HepG2 (cell line): ENCODE measurements around the gene CCDC59. TPM values are rescaled to one million over a fixed set of nuclear protein-coding genes. Genes with fewer than 3 reads are reported as not detected.
A peak's percentile ranks its signal among the peaks of the same experiment; 100 is the strongest.

ENCODE experiments used
- ATAC-seq: fragments of 200-7000 bp; cut with Tn5 transposase; 3 replicates; pipeline ENCODE4 v1.9.1; 2020; ENCODE audit warnings: mild to moderate bottlenecking, moderate library complexity
- Bru-seq: library from RNA; stranded (reverse); fragments of 400-500 nt; gene quantifications from one replicate; lab custom pipeline; 2021; lab: Mats Ljungman, UMichigan
- BruChase-seq, 2 experiments: library from RNA; stranded (reverse); fragments of 400-500 nt; gene quantifications; one replicate each; lab custom pipeline; 2021; lab: Mats Ljungman, UMichigan
- BruUV-seq: library from RNA; stranded (reverse); fragments of 400-500 nt; replicated peaks from 2 replicates; lab custom pipeline; 2021; lab: Mats Ljungman, UMichigan
- CTCF ChIA-PET: fragments of 300-600 bp; formaldehyde crosslinking; extraction: SDS; loops from one replicate; lab custom pipeline; 2021; ENCODE audit warnings: low total read pairs, inconsistent platforms, low intra/inter-chr PET ratio; lab: Yijun Ruan, JAX
- POLR2A ChIA-PET: fragments of 350-600 bp; sonication (Branson Sonifier 250); formaldehyde crosslinking; loops from one replicate; lab custom pipeline; 2020; ENCODE audit warnings: antibody characterized with exemption, inconsistent platforms; lab: Yijun Ruan, JAX
- DNase-seq: peaks from one replicate; pipeline ENCODE4 v3.0.0-alpha.2; 2015; ENCODE audit warnings: low spot score
- FAIRE-seq: peaks from 3 replicates; lab custom pipeline; 2011; peaks lifted over from hg19 to GRCh38; lab: Jason Lieb, UNC
- H2AFZ ChIP-seq: one replicate; pipeline ENCODE4 v1.6.1; 2011; ENCODE audit warnings: low read length, inconsistent platforms
- H3K27ac ChIP-seq: fragments of 300-600 bp; 3 replicates; pipeline ENCODE4 v1.8.0; 2011; ENCODE audit warnings: mixed run types, mild to moderate bottlenecking, mixed read lengths, low read length, inconsistent platforms; ENCODE audit not compliant: insufficient read depth; ENCODE audit errors: extremely low read length
- H3K27me3 ChIP-seq, 2 experiments: fragments of 200-600 bp in 1 of 2; 2 replicates in 1 of 2; 3 replicates in 1 of 2; pipeline versions ENCODE4 v1.6.0 to v1.8.0; 2011; ENCODE audit warnings: low read length in 2 of 2, mild to moderate bottlenecking in 2 of 2, moderate library complexity in 2 of 2, inconsistent platforms in 1 of 2; ENCODE audit not compliant: insufficient read depth in 2 of 2, control insufficient read depth in 1 of 2
- H3K36me3 ChIP-seq, 2 experiments: fragments of 200-600 bp in 1 of 2; replicated peaks in 1 of 2; 2 replicates in 1 of 2; 3 replicates in 1 of 2; pipeline versions ENCODE4 v1.5.1 to v1.8.0; 2011; ENCODE audit warnings: low read length in 2 of 2, inconsistent platforms in 1 of 2; ENCODE audit not compliant: insufficient read depth in 2 of 2, control insufficient read depth in 1 of 2
- H3K4me1 ChIP-seq: 2 replicates; pipeline ENCODE4 v1.5.1; 2012; ENCODE audit warnings: low read length, inconsistent platforms; ENCODE audit not compliant: insufficient read depth
- H3K4me2 ChIP-seq: 2 replicates; pipeline ENCODE4 v1.6.0; 2011; ENCODE audit warnings: low read depth, low read length, inconsistent platforms
- H3K4me3 ChIP-seq, 3 experiments: fragments of 200-600 bp in 1 of 3; sonication (generic), shearing (Covaris generic) in 1 of 3; replicated peaks in 1 of 3; 2 replicates each; pipeline ENCODE4 v1.5.1; 2011 to 2016; ENCODE audit warnings: low read length in 3 of 3, inconsistent platforms in 2 of 3, low read depth in 2 of 3, mild to moderate bottlenecking in 2 of 3, control low read depth in 1 of 3, mixed read lengths in 1 of 3; ENCODE audit not compliant: insufficient read depth in 1 of 3
- H3K79me2 ChIP-seq: one replicate; pipeline ENCODE4 v1.6.1; 2011; ENCODE audit warnings: low read length, inconsistent platforms; ENCODE audit not compliant: insufficient read depth
- H3K9ac ChIP-seq: 2 replicates; pipeline ENCODE4 v1.6.0; 2011; ENCODE audit warnings: mild to moderate bottlenecking, low read depth, low read length, inconsistent platforms; ENCODE audit not compliant: insufficient read depth
- H3K9me3 ChIP-seq: 2 replicates; pipeline ENCODE4 v1.5.1; 2012; ENCODE audit warnings: mild to moderate bottlenecking, low read length
- H4K20me1 ChIP-seq: 2 replicates; pipeline ENCODE4 v1.6.0; 2011; ENCODE audit warnings: inconsistent platforms, mild to moderate bottlenecking, low read length, moderate library complexity; ENCODE audit not compliant: insufficient read depth
- FOXO4 ChIP-seq: sonication (generic); formaldehyde crosslinking; conservative IDR thresholded peaks from 2 replicates; pipeline ENCODE4 v1.8.1; 2023; ENCODE audit warnings: missing genetic modification reagents
- MZF1 ChIP-seq: sonication (generic); formaldehyde crosslinking; IDR thresholded peaks from 2 replicates; pipeline ENCODE4 v1.8.1; 2023; ENCODE audit warnings: mild to moderate bottlenecking, missing genetic modification reagents, borderline replicate concordance
- NCOA2 ChIP-seq: sonication (generic); formaldehyde crosslinking; IDR thresholded peaks from 2 replicates; pipeline ENCODE4 v1.8.0; 2022; ENCODE audit warnings: inconsistent platforms
- SPEN ChIP-seq: sonication (generic); formaldehyde crosslinking; IDR thresholded peaks from 2 replicates; pipeline ENCODE4 v1.5.1; 2020; ENCODE audit warnings: low read depth, mild to moderate bottlenecking, missing genetic modification reagents
- SRY ChIP-seq: sonication (generic); formaldehyde crosslinking; IDR thresholded peaks from 2 replicates; pipeline ENCODE4 v1.8.0; 2022; ENCODE audit warnings: mild to moderate bottlenecking, missing genetic modification reagents
- TGIF2 ChIP-seq: IDR thresholded peaks from 2 replicates; pipeline ENCODE4 v1.6.1; 2016; ENCODE audit warnings: control low read depth, missing compliant biosample characterization
- ZNF552 ChIP-seq: sonication (generic); formaldehyde crosslinking; IDR thresholded peaks from 2 replicates; pipeline ENCODE4 v1.9.0; 2022; ENCODE audit warnings: missing genetic modification reagents, mild to moderate bottlenecking, borderline replicate concordance
- WGBS: methylation state at CpG from one replicate; pipeline ENCODE4 v1.1.6; 2017; ENCODE audit warnings: low lambda C conversion rate; 5-methylcytosine and 5-hydroxymethylcytosine counted together
- in situ Hi-C: cut with HindIII; loops from 2 replicates; pipeline ENCODE4 v1.10.0; 2017; ENCODE audit warnings: low pct_unique_long_range_greater_than_20kb; ENCODE audit not compliant: extremely low pct_ligation_motif_present
- intact Hi-C: fragments of 100-400 bp; cut with micrococcal nuclease; formaldehyde crosslinking; loops from one replicate; pipeline ENCODE4 v1.10.0; 2022; ENCODE audit not compliant: unreplicated experiment
- long read RNA-seq, 2 experiments: library from RNA in 1 of 2; library from polyadenylated mRNA in 1 of 2; stranded (forward) in 1 of 2; unstranded in 1 of 2; transcript quantifications; one replicate each; pipeline ENCODE4 v2.0.0, GENCODE V29; 2019 to 2022
- polyA minus RNA-seq, 3 experiments: library from RNA; depleted of rRNA, polyadenylated mRNA; stranded (reverse); fragments of >200 nt; gene quantifications; 2 replicates each; pipeline ENCODE4 v1.2.3, GENCODE V29; 2011; ENCODE audit warnings: low replicate concordance in 1 of 3
- polyA plus RNA-seq, 8 experiments: library from polyadenylated mRNA; depleted of rRNA in 3 of 8; stranded (reverse) in 7 of 8; unstranded in 1 of 8; fragments of >200 nt; fragmentation: Illumina TruSeq in 4 of 8; extraction: Trizol in 4 of 8; gene quantifications; 2 replicates each; pipeline versions ENCODE4 v1.2.1 to v1.2.3, GENCODE V29; 2011 to 2016; ENCODE audit warnings: low read depth in 4 of 8, missing spikeins in 1 of 8, mixed read lengths in 1 of 8; ENCODE audit not compliant: insufficient read depth in 1 of 8
- total RNA-seq, 5 experiments: library from RNA; depleted of rRNA; stranded (reverse); fragments of >200 nt; fragmentation: Illumina TruSeq; extraction: Trizol; gene quantifications; 2 replicates each; pipeline ENCODE4 v1.2.3, GENCODE V29; 2016; ENCODE audit warnings: low read depth in 1 of 5
- TF ChIP-seq, protein P1 (sequence below): IDR thresholded peaks from 2 replicates; pipeline ENCODE4 v1.6.1; 2016; ENCODE audit warnings: low read depth, borderline replicate concordance
- TF ChIP-seq, protein P2 (sequence below): sonication (generic); formaldehyde crosslinking; IDR thresholded peaks from 2 replicates; pipeline ENCODE4 v1.4.0; 2020; ENCODE audit warnings: mild to moderate bottlenecking, missing genetic modification reagents

CCDC59 gene, protein sequence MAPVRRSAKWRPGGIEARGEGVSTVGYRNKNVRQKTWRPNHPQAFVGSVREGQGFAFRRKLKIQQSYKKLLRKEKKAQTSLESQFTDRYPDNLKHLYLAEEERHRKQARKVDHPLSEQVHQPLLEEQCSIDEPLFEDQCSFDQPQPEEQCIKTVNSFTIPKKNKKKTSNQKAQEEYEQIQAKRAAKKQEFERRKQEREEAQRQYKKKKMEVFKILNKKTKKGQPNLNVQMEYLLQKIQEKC
- 81.3 and 93.4 TPM in 2 replicates for total RNA-seq (2016; rRNA removed; fragmentation: Illumina TruSeq; extraction: Trizol)
- 37.4 and 37.5 TPM in 2 replicates for total RNA-seq (2016; cell fraction: cytosol; rRNA removed; fragmentation: Illumina TruSeq; extraction: Trizol; ENCODE audit: low read depth)
- 78.2 and 98.1 TPM in 2 replicates for total RNA-seq (2016; cell fraction: insoluble cytoplasmic fraction; rRNA removed; fragmentation: Illumina TruSeq; extraction: Trizol)
- total RNA-seq (2016; cell fraction: membrane; rRNA removed; fragmentation: Illumina TruSeq; extraction: Trizol): 39.8 and 46.7 TPM in 2 replicates
- total RNA-seq (2016; cell fraction: nucleus; rRNA removed; fragmentation: Illumina TruSeq; extraction: Trizol): 70.4 and 76.6 TPM in 2 replicates
- 10.8 and 16.1 TPM in 2 replicates for polyA plus RNA-seq (2011; rRNA removed)
- polyA plus RNA-seq (2011; cell fraction: cytosol; rRNA removed): 11.2 and 13.4 TPM in 2 replicates
- polyA plus RNA-seq (2011; cell fraction: nucleus; rRNA removed): 6.8 and 11.4 TPM in 2 replicates
- polyA plus RNA-seq (2012): 32.1 and 40.0 TPM in 2 replicates
- 26.7 and 26.9 TPM in 2 replicates for polyA plus RNA-seq (2016; cell fraction: cytosol; fragmentation: Illumina TruSeq; extraction: Trizol; ENCODE audit: low read depth)
- polyA plus RNA-seq (2016; cell fraction: insoluble cytoplasmic fraction; fragmentation: Illumina TruSeq; extraction: Trizol; ENCODE audit: low read depth): 96.1 and 98.2 TPM in 2 replicates
- 26.7 and 28.3 TPM in 2 replicates for polyA plus RNA-seq (2016; cell fraction: membrane; fragmentation: Illumina TruSeq; extraction: Trizol; ENCODE audit: low read depth)
- 63.8 and 68.1 TPM in 2 replicates for polyA plus RNA-seq (2016; cell fraction: nucleus; fragmentation: Illumina TruSeq; extraction: Trizol; ENCODE audit: insufficient read depth, low read depth)
- polyA minus RNA-seq (2011; rRNA and poly(A)+ RNA removed; ENCODE audit: low replicate concordance): 2.4 and 2.5 TPM in 2 replicates
- 12.2 and 16.4 TPM in 2 replicates for polyA minus RNA-seq (2011; cell fraction: cytosol; rRNA and poly(A)+ RNA removed)
- polyA minus RNA-seq (2011; cell fraction: nucleus; rRNA and poly(A)+ RNA removed): 61.3 and 75.0 TPM in 2 replicates
- percentile 96 among the genes with signal in this experiment for Bru-seq, nascent RNA
- BruChase-seq, experiment 1, labeled RNA remaining after a 6-hour chase: percentile 89 among the genes with signal in this experiment
- BruChase-seq, experiment 2, labeled RNA remaining after a 2-hour chase: percentile 89 among the genes with signal in this experiment
- long read RNA-seq, experiment 1, transcript CCDC59-201 (4 exons, 1,983 nt): major isoform, 10 of 26 reads
- long read RNA-seq, experiment 1, transcript CCDC59-207 (2 exons, 600 nt): major isoform, 10 of 26 reads
- long read RNA-seq, experiment 1, partial matches to known transcripts: 0 of 26 reads
- long read RNA-seq, experiment 1, other reads (novel, unspliced or antisense): 1 of 26 reads
- long read RNA-seq, experiment 2, transcript CCDC59-201 (4 exons, 1,983 nt): major isoform, 28 of 41 reads
- long read RNA-seq, experiment 2, partial matches to known transcripts: 1 of 41 reads
- long read RNA-seq, experiment 2, other reads (novel, unspliced or antisense): 6 of 41 reads

- Histone ChIP-seq H3K9me3 (no peaks in the 10 kb centered on the region), H2AFZ (peak within 1 kb of the TSS; percentile 97), H3K9ac (peak within 1 kb of the TSS; percentile 97), H3K4me1 (peaks cover 30% of the 10 kb centered on the region), H3K36me3 (peaks cover 0 to 27% of the 10 kb centered on the region in 2 experiments; a peak in 2 of 5 replicates), H3K4me3 (peak within 1 kb of the TSS; percentile 84 to 95 (median 94)), H3K4me2 (peak within 1 kb of the TSS; percentile 93), H3K27ac (peak within 1 kb of the TSS; percentile 98), H3K79me2 (peaks cover 39% of the 10 kb centered on the region), H4K20me1 (no peaks in the 10 kb centered on the region; the same call in 1 of the 2 replicates), H3K27me3 (no peaks in the 10 kb centered on the region; a peak in 1 of 5 replicates)
- peak; percentile 93 for ATAC-seq
- no TSS peak for BruUV-seq
- WGBS: under 1% methylated on average over 46 of the region's 61 CpGs
- peak; percentile 95 for DNase-seq
- in situ Hi-C loops: no loop called here
- peak; percentile 66 for FAIRE-seq
- CTCF ChIA-PET: no interaction called here
- intact Hi-C loops: loop anchor here (1.0 to 10.0 kb wide), 2 partner anchors 44 to 714 kb away; no protein-coding TSS in a partner anchor
- POLR2A ChIA-PET: interaction anchor here (0.8 to 1.3 kb wide), 6 partner anchors 9 to 1580 kb away, joined by 3 to 6 read pairs (median 3); no protein-coding TSS in a partner anchor
- no peak for TF ChIP-seq MZF1 (CRISPR knock-in tag)
- no peak for TF ChIP-seq FOXO4 (CRISPR knock-in tag)
- TF ChIP-seq ZNF552 (CRISPR knock-in tag): peak; percentile 68; the same call in 1 of the 2 replicates
- TF ChIP-seq, protein P1, sequence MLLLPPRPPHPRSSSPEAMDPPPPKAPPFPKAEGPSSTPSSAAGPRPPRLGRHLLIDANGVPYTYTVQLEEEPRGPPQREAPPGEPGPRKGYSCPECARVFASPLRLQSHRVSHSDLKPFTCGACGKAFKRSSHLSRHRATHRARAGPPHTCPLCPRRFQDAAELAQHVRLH (CRISPR knock-in tag): peak; percentile 93
- TF ChIP-seq SRY: peak; percentile 75
- TF ChIP-seq NCOA2: peak; percentile 64
- TF ChIP-seq TGIF2 (CRISPR knock-in tag): peak; percentile 91
- TF ChIP-seq, protein P2, sequence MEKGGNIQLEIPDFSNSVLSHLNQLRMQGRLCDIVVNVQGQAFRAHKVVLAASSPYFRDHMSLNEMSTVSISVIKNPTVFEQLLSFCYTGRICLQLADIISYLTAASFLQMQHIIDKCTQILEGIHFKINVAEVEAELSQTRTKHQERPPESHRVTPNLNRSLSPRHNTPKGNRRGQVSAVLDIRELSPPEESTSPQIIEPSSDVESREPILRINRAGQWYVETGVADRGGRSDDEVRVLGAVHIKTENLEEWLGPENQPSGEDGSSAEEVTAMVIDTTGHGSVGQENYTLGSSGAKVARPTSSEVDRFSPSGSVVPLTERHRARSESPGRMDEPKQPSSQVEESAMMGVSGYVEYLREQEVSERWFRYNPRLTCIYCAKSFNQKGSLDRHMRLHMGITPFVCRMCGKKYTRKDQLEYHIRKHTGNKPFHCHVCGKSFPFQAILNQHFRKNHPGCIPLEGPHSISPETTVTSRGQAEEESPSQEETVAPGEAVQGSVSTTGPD (CRISPR knock-in tag): no peak
- peak; percentile 96 for TF ChIP-seq SPEN (CRISPR knock-in tag)
Measured at GRCh38 chr12:82358200-82359114, at the start of gene CCDC59, which contains the start of gene METTL25. Gene CCDC59, minus strand, starts transcription at chr12:82358387. Its CDS starts 11 bp downstream, at chr12:82358376. Gene METTL25, plus strand, starts transcription at chr12:82358529. Its CDS starts 37 bp downstream, at chr12:82358566.
